HG03442 (cell line): ENCODE measurements around the gene PDGFA.

Experiments
- ATAC-seq: cut with Tn5 transposase; IDR thresholded peaks from one replicate; pipeline ENCODE4 v1.9.1; 2021; ENCODE audit warnings: mild to moderate bottlenecking, moderate library complexity; ENCODE audit not compliant: unreplicated experiment

Gene PDGFA

GRCh38 chr7:491958-492713, 27.5 kb downstream of the PDGFA start:
- ATAC-seq: no peak

- no peak for ATAC-seq
These were observed 28.2 kb downstream of the PDGFA start for GRCh38 chr7:491292-491957.

GRCh38 chr7:490461-491291, 29.0 kb downstream of the PDGFA start:
- no peak for ATAC-seq

- no peak for ATAC-seq
These were observed 29.8 kb downstream of the PDGFA start for GRCh38 chr7:489876-490275.

GRCh38 chr7:486216-486743, 33.4 kb downstream of the PDGFA start:
- no peak for ATAC-seq

- ATAC-seq: no peak
These were observed 34.2 kb downstream of the PDGFA start for GRCh38 chr7:485188-486081.

- no peak for ATAC-seq
These were observed 35.1 kb downstream of the PDGFA start for GRCh38 chr7:484356-485101.

- no peak for ATAC-seq
These were observed 35.8 kb downstream of the PDGFA start for GRCh38 chr7:483656-484355.

GRCh38 chr7:482521-483083, 37.0 kb downstream of the PDGFA start:
- no peak for ATAC-seq

GRCh38 chr7:481219-481930, 38.3 kb downstream of the PDGFA start:
- ATAC-seq: no peak

GRCh38 chr7:480531-481218, 39.0 kb downstream of the PDGFA start:
- no peak for ATAC-seq

GRCh38 chr7:479948-480499, 39.6 kb downstream of the PDGFA start:
- ATAC-seq: no peak

GRCh38 chr7:479115-479947, 40.3 kb downstream of the PDGFA start:
- no peak for ATAC-seq

GRCh38 chr7:477626-478220, 41.9 kb downstream of the PDGFA start:
- no peak for ATAC-seq

GRCh38 chr7:476736-477360, 42.8 kb downstream of the PDGFA start:
- ATAC-seq: no peak
